Measurements from ENCODE around the gene FOXS1. TPM values are rescaled to one million over a fixed set of nuclear protein-coding genes. Genes with fewer than 3 reads are reported as not detected.
A peak's percentile ranks its signal among the peaks of the same experiment; 100 is the strongest.

FOXS1 gene
- total RNA-seq = not detected

DNA sequence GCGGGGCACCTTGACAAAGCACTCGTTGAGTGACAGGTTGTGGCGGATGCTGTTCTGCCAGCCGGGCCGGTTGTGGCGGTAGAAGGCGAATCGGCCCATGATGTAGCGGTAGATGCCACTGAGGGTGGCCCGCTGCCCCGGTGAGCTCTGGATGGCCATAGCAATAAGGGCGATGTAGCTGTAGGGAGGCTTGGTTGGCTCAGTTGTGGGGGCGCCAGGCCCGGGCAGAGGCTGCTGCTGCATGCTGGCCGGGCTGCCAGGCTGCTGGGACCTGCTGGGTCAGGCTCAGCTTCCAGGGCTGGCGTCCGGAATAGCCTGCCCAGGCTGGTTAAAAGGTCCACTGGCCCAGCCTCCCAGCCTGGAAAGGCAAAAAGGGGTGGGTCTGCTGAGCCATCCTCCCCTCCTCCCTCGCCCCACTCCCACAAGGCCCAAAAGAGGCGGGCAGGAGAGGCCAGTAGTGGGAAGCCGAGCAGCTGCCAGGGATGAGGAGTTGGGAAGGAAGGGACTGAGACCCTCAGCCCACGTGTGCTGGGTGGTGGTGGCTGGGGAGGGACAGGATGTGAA lies at the start of gene FOXS1:
Gene FOXS1, minus strand, starts transcription at position 305 of the 564 bp plus-strand sequence. Its CDS starts 62 bp downstream, at position 243.
- no peak within 1 kb of the TSS for H3K27ac Mint-ChIP-seq
- no peak within 1 kb of the TSS for H3K4me3 Mint-ChIP-seq
- H3K4me1 Mint-ChIP-seq = no peaks in the 10 kb centered on the region
- no peaks in the 10 kb centered on the region for H3K36me3 Mint-ChIP-seq (ENCODE audit: low read depth)
- H3K9me3 Mint-ChIP-seq = no peaks in the 10 kb centered on the region
- ChIA-PET CTCF (interaction anchor here (1.2 kb wide), 1 partner anchor 15 kb away, joined by 4 read pairs; no protein-coding TSS in a partner anchor), POLR2A (no interaction called here)
- peaks cover 3% of the 10 kb centered on the region for H3K27me3 Mint-ChIP-seq
- no peak for DNase-seq

DNA sequence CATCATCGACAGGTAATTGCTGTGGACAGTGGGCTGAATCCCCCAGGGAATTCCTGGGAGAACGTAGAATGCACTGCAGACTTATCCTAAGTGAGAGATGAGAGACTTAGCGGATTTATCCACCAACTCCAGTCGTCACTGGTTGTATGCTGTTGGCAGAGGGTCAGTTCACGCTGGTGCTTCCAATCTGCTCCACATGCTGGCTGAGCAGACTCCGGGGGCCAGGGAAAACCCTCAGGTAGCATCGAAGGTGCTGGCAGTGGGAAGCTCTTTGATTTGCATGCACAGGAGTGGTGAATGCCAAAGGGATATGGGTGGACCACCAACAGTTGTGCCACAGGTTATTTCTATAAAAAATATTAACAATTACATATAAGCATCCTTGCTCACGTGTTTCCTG lies 45.2 kb upstream of the FOXS1 start:
- Mint-ChIP-seq H3K27ac (no peak overlapping the region), H3K36me3 (ENCODE audit: low read depth) (no peaks in the 10 kb centered on the region), H3K9me3 (no peaks in the 10 kb centered on the region), H3K4me1 (no peaks in the 10 kb centered on the region), H3K27me3 (peaks cover 7% of the 10 kb centered on the region), H3K4me3 (no peak overlapping the region)
- no peak for DNase-seq
- ChIA-PET POLR2A (no interaction called here), CTCF (interaction anchor here (1.0 kb wide), 1 partner anchor 53 kb away, joined by 3 read pairs; no protein-coding TSS in a partner anchor)

DNA sequence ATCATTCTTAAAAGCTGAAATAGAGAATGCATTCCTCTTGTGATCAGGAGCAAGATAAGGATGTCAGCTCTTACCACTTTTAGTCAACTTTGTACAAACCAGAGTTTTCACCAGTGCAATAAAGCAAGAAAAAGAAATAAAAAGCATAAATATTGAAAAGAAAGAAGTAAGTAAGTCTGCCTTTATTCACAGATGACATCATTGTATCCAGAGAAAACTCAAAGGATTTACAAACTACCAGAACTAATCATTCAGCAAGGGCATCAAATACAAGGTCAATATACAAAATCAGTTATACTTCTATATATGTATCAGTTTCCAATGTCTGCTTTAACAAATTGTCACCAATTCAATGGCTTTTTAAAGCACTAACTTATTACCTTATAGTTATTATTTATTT lies 38.4 kb upstream of the FOXS1 start:
- Mint-ChIP-seq H3K9me3 (no peaks in the 10 kb centered on the region), H3K4me1 (peaks cover 17% of the 10 kb centered on the region), H3K36me3 (ENCODE audit: low read depth) (peaks cover 3% of the 10 kb centered on the region)

DNA sequence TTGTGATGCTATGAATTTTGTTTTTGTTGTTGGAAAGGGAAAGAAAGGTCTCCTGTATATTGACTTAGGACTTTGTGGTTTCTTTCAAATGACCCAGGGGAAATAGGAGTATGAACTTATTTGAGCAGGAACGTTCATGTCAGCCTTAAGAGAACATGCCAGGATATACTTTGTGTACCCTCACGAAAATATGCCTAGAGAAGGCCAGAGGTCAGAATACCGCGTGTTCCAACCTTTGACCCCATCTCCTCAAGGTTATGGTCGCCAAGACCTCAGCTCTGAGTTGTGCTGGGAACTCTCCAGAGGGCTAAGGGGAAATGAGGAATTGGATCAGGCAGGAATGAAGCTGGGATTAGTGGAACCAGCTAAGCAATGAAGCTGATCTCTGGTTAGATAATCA lies 36.5 kb upstream of the FOXS1 start:
- DNase-seq = no peak
- H3K36me3 Mint-ChIP-seq (ENCODE audit: low read depth) = peaks cover 3% of the 10 kb centered on the region
- peaks cover 32% of the 10 kb centered on the region for H3K27me3 Mint-ChIP-seq
- no peak overlapping the region for H3K4me3 Mint-ChIP-seq
- ChIA-PET POLR2A (no interaction called here), CTCF (interaction anchor here (1.1 to 2.9 kb wide), 2 partner anchors 30 to 70 kb away, joined by 3 to 9 read pairs; partner anchors contain the start of gene PDRG1)
- no peak overlapping the region for H3K27ac Mint-ChIP-seq
- peaks cover 17% of the 10 kb centered on the region for H3K4me1 Mint-ChIP-seq
- H3K9me3 Mint-ChIP-seq = no peaks in the 10 kb centered on the region

More for the DNA sequence above, 38.4 kb upstream of the FOXS1 start:
- Mint-ChIP-seq H3K4me3 (no peak overlapping the region), H3K27ac (no peak overlapping the region), H3K27me3 (peaks cover 21% of the 10 kb centered on the region)
- no peak for DNase-seq
- ChIA-PET CTCF (interaction anchor here (2.9 kb wide), 1 partner anchor 32 kb away, joined by 9 read pairs; no protein-coding TSS in a partner anchor), POLR2A (no interaction called here)

DNA sequence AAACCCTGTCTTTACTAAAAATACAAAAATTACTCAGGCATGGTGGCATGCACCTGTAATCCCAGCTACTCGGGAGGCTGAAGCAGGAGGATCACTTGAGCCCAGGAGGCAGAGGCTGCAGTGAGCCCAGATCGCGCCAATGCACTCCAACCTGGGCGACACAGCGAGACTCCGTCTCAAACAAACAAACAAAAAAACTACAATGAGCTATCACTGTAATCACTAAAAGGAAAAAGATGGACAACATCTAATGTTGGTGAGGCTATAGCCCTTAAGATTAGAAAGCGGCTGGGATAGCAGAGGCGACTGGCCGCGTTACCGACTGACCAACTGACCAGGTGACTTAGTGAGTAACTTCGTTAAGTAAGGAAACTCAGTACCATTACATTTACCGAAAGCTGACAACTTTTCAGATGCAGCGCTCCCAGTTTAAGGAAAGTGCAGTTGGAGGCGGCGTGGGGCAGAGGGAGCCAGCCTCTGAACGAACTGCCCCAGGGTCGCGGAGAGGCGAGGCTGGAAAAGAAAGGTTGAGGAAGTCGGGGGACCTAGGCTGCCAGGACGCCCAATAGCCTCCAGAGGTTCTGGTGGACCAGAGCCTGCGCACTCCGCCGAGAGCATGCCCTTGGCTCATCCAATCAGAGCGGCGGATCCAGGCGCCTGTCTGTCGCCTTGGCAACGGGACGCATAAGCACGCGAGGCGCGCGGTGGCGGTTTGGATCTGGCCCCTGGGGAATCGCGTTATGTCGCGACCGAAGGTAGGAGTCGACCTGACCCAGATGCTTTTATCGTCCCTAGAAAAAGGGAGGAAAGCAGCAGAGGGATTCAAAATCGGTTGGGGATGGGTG lies 34.0 kb upstream of the FOXS1 start:
- Mint-ChIP-seq H3K9me3 (no peaks in the 10 kb centered on the region), H3K4me3 (peak overlapping the region; percentile 87), H3K27ac (peak overlapping the region; percentile 65), H3K27me3 (peaks cover 45% of the 10 kb centered on the region), H3K4me1 (peaks cover 17% of the 10 kb centered on the region), H3K36me3 (ENCODE audit: low read depth) (peaks cover 3% of the 10 kb centered on the region)
- POLR2A ChIA-PET = interaction anchor here (0.9 kb wide), 2 partner anchors 72 to 92 kb away, joined by 3 to 4 read pairs; partner anchors contain the start of gene PDRG1
- CTCF ChIA-PET = interaction anchor here (0.6 to 3.1 kb wide), 7 partner anchors 8 to 204 kb away, joined by 3 to 10 read pairs (median 3); partner anchors contain the start of gene PDRG1
- DNase-seq = peak; percentile 86

DNA sequence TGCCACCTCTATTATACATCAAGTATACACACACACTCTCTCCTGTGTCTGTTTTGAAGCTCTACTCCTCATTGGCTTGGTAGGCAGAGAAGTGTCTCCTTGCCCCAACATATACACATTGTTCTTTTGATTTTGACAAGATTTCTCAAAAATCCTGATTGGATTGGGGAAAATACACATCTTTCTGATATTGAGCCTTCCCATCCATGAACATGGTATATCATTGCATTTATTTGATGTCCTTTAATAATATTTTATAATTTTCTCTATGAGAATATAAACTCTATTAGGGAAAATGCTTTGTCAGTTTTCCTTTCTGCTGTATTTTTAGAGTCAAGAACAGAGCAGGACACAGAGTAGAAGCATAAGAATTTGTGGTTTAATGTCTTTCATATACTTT lies 32.3 kb upstream of the FOXS1 start:
- ChIA-PET POLR2A (no interaction called here), CTCF (interaction anchor here (3.1 kb wide), 1 partner anchor 75 kb away, joined by 10 read pairs; the partner anchor contains the start of gene PDRG1)
- Mint-ChIP-seq H3K27ac (no peak overlapping the region), H3K27me3 (peaks cover 57% of the 10 kb centered on the region), H3K9me3 (no peaks in the 10 kb centered on the region), H3K36me3 (ENCODE audit: low read depth) (peaks cover 3% of the 10 kb centered on the region), H3K4me3 (no peak overlapping the region), H3K4me1 (peaks cover 17% of the 10 kb centered on the region)
- DNase-seq = no peak

DNA sequence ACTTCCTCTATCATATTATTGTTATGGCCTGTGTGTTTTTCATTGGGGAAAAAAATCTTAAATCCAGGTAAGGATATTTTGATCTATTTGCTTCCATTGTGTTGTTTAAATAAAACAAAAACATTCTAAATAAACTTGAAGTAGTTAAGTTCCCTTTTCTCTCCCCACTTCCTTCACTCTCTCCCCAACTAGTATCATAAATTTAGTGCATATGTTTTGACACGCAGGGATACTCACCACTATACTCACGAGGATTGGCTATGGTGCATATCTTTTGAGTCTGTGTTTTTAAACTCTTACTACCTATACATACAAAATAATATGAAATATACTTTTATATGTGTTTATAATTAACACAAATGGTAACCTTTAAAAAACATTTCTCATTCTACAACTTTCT lies 30.3 kb upstream of the FOXS1 start:
- Mint-ChIP-seq H3K36me3 (ENCODE audit: low read depth) (peaks cover 3% of the 10 kb centered on the region), H3K27me3 (peaks cover 69% of the 10 kb centered on the region), H3K4me1 (peaks cover 16% of the 10 kb centered on the region), H3K4me3 (no peak overlapping the region), H3K9me3 (no peaks in the 10 kb centered on the region), H3K27ac (no peak overlapping the region)
- no peak for DNase-seq
- ChIA-PET POLR2A (no interaction called here), CTCF (no interaction called here)

DNA sequence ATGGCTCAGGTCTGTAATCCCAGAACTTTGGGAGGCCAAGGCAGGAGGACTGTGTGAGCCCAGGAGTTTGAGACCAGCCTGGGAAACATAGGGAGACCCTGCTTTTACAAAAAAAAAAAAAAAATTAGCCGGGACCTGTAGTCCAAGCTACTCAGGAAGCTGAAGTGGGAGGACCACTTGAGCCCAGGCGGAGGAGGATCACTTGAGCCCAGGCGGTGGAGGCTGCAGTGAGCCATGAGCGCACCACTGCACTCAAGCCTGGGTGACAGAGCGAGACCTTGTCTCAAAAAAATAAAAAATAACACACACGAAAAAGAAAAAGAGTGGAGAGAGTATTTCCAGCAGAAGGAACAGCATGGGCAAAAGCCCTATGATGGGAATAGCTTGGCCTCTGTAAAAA lies 27.0 kb upstream of the FOXS1 start:
- Mint-ChIP-seq H3K4me3 (no peak overlapping the region), H3K4me1 (peaks cover 11% of the 10 kb centered on the region), H3K27ac (no peak overlapping the region), H3K36me3 (ENCODE audit: low read depth) (no peaks in the 10 kb centered on the region), H3K27me3 (peaks cover 67% of the 10 kb centered on the region), H3K9me3 (no peaks in the 10 kb centered on the region)
- ChIA-PET CTCF (interaction anchor here (0.5 to 0.6 kb wide), 2 partner anchors 654 to 1435 kb away, joined by 4 to 5 read pairs; no protein-coding TSS in a partner anchor), POLR2A (no interaction called here)
- DNase-seq = no peak

DNA sequence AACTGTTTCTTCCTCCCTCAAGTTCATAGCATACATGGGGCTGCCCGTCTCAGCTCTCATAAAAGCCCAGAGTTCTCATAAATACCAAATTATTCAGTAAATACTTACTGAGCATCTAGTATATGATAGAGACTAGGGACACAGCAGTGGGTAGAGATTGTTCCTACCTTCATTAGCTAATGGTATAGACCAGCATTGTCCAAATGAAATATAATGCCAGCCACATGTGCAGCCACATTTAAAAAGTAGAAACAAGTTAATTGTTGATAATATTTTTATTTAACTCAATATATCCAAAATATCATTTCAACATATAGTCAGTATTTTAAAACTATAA lies 26.2 kb upstream of the FOXS1 start:
- Mint-ChIP-seq H3K4me3 (no peak overlapping the region), H3K36me3 (ENCODE audit: low read depth) (no peaks in the 10 kb centered on the region), H3K4me1 (peaks cover 11% of the 10 kb centered on the region), H3K27me3 (peaks cover 62% of the 10 kb centered on the region), H3K27ac (no peak overlapping the region), H3K9me3 (no peaks in the 10 kb centered on the region)
- ChIA-PET CTCF (no interaction called here), POLR2A (no interaction called here)
- DNase-seq = no peak

DNA sequence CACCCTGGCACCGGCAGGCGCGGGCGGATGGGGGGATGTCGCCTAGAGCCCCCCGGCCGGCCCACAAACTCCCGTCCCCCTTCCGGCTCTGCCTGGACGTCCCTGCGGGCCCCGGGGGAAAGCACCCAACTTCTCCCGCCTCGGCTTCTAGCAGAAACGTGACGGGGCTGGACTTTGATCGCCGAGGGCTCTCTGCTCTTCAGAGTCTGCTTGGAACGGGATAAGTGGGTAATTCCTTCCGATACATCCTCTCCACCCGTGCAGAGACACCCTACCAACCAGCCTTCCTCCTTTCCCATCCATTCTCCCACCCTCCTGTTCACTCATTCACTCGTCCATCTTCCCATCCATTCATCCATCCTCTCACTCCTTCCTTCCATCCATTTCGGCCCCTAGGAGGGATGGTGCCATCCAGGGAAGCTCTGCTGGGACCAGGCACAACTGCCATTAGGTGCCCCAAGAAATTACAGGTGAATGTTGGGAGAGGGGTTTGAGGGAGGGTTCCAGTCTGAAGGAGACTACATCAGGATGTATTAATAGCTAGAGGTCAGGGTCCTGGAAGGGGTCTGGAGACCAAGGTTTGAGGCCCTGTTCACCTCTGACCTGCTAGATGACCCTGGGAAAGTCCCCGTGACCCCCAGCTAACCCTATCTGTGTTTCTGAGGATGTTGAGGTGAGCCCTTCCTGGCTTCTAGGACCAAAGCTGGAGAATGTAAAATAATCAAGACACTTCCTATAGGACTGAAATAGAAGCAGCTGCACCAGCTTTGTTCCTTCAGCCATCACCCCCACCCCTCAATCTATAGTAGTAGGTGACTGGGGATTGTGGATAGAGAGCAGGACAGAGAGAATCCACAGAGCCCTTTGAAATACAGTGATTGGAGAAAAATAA lies 25.6 kb upstream of the FOXS1 start:
- no peaks in the 10 kb centered on the region for H3K36me3 Mint-ChIP-seq (ENCODE audit: low read depth)
- no peak overlapping the region for H3K27ac Mint-ChIP-seq
- peaks cover 59% of the 10 kb centered on the region for H3K27me3 Mint-ChIP-seq
- POLR2A ChIA-PET = no interaction called here
- H3K9me3 Mint-ChIP-seq = no peaks in the 10 kb centered on the region
- CTCF ChIA-PET = interaction anchor here (0.8 to 1.5 kb wide), 2 partner anchors 9 to 80 kb away, joined by 3 read pairs; no protein-coding TSS in a partner anchor
- H3K4me1 Mint-ChIP-seq = peaks cover 11% of the 10 kb centered on the region
- DNase-seq = no peak
- H3K4me3 Mint-ChIP-seq = no peak overlapping the region

DNA sequence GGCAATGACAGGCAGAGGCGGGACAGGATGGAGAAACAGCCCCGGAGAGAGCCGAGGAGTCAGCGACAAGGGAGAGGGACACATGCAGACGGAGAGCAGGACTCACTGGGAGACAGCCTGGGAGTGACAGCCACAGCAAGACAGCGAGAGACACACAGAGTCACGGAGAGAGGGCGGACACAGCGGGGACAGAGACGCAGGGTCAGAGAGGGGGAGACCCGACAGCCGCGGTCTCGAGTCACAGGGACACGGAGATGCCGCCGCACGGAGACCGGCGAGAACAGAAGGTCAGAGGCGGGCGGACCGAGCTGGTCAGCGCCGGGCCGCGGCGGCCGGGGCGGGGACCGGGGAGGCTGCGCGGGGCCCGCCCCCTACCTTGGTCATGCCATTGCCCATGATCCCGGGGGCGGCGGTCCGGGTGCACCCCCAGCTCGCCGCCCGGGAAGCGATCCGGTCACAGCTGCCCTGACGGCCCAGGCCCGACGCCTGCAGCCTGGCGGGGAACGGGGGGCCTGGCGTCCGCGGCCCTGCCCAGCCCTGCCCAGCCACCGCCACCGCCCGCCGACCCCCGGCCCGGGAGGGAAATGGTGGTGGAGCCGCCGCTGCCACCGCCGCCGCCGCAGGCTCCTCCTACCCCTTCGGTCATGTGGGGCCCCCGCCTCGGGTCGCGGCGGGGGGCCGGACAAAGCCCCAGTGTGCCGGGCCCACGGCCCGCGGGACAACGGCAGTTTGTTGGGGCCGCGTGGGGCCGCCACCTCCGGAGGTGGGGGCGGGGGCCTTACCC lies 24.7 kb upstream of the FOXS1 start, which contains the start of the genes DUSP15 and TTLL9:
Gene DUSP15, minus strand, starts transcription at position 586 of the 784 bp plus-strand sequence. Its CDS starts 190 bp downstream, at position 396.
Gene TTLL9, plus strand, starts transcription at position 693 of the 784 bp plus-strand sequence. CDS start 493 bp downstream, outside the sequence.
- DNase-seq = no peak
- Mint-ChIP-seq H3K4me1 (peaks cover 11% of the 10 kb centered on the region), H3K36me3 (ENCODE audit: low read depth) (no peaks in the 10 kb centered on the region), H3K27me3 (peaks cover 54% of the 10 kb centered on the region), H3K4me3 (peak within 1 kb of the TSS; percentile 53), H3K9me3 (no peaks in the 10 kb centered on the region), H3K27ac (no peak within 1 kb of the TSS)
- ChIA-PET POLR2A (no interaction called here), CTCF (interaction anchor here (1.0 to 1.5 kb wide), 2 partner anchors 81 to 161 kb away, joined by 3 read pairs; no protein-coding TSS in a partner anchor)

DNA sequence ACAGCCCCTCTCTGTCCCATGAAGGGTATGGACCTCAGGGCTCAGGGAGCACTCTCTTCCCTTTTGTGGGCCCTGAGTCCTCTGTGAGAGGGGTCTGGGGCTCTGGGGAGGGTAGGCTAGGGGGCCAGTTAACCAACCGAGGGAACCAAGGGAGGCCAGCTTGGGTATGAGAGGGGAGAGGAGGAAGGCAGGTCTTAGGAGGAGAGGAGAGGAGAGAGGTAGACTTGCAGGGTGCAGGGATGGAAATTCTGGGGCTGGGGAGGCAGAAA lies 24.2 kb upstream of the FOXS1 start:
- Mint-ChIP-seq H3K4me1 (peaks cover 11% of the 10 kb centered on the region), H3K9me3 (no peaks in the 10 kb centered on the region), H3K4me3 (peak overlapping the region; percentile 53), H3K36me3 (ENCODE audit: low read depth) (no peaks in the 10 kb centered on the region), H3K27ac (no peak overlapping the region), H3K27me3 (peaks cover 51% of the 10 kb centered on the region)
- ChIA-PET POLR2A (no interaction called here), CTCF (interaction anchor here (1.0 to 1.5 kb wide), 2 partner anchors 81 to 162 kb away, joined by 3 read pairs; no protein-coding TSS in a partner anchor)
- DNase-seq = no peak
